ENCODE measurements around the gene UBL7.

UBL7 gene

GRCh38 chr15:74400313-74400860 is 60.6 kb downstream of the UBL7 start:
- DNase-seq (ENCODE audit: low spot score): no peak
- Histone ChIP-seq H3K4me3 (no peak overlapping the region), H3K27ac (no peak overlapping the region)
- no peak for TF ChIP-seq CTCF (IDR thresholded peaks at IDR 0.05)

GRCh38 chr15:74399511-74400312 is 61.2 kb downstream of the UBL7 start:
- TF ChIP-seq CTCF (IDR thresholded peaks at IDR 0.05): no peak
- no peak for DNase-seq (ENCODE audit: low spot score)
- H3K4me3 ChIP-seq: no peak overlapping the region
- no peak overlapping the region for H3K27ac ChIP-seq

- TF ChIP-seq CTCF (IDR thresholded peaks at IDR 0.05): no peak
- no peak for DNase-seq (ENCODE audit: low spot score)
- Histone ChIP-seq H3K27ac (no peak overlapping the region), H3K4me3 (no peak overlapping the region)
Observed at GRCh38 chr15:74399100-74399499, 61.9 kb downstream of the UBL7 start.

- TF ChIP-seq CTCF (IDR thresholded peaks at IDR 0.05): no peak
- no peak for DNase-seq (ENCODE audit: low spot score)
Observed at GRCh38 chr15:74398183-74398582, 62.8 kb downstream of the UBL7 start.

GRCh38 chr15:74397239-74398068 is 63.5 kb downstream of the UBL7 start:
- H3K27ac ChIP-seq: no peak overlapping the region
- no peak overlapping the region for H3K4me3 ChIP-seq
- no peak for TF ChIP-seq CTCF (IDR thresholded peaks at IDR 0.05)
- no peak for DNase-seq (ENCODE audit: low spot score)

More at GRCh38 chr15:74398183-74398582, 62.8 kb downstream of the UBL7 start:
- H3K4me3 ChIP-seq: no peak overlapping the region
- no peak overlapping the region for H3K27ac ChIP-seq

- no peak for DNase-seq (ENCODE audit: low spot score)
- TF ChIP-seq CTCF (IDR thresholded peaks at IDR 0.05): no peak
- H3K4me3 ChIP-seq: no peak overlapping the region
- no peak overlapping the region for H3K27ac ChIP-seq
Observed at GRCh38 chr15:74396445-74397238, 64.3 kb downstream of the UBL7 start.
